GM12878 (cell line): ENCODE results near the gene RSRP1. TPM values are rescaled to one million over a fixed set of nuclear protein-coding genes. Genes with fewer than 3 reads are reported as not detected.

Experiments
- IRF4 ChIP-seq: IDR thresholded peaks from 2 replicates; pipeline ENCODE4 v1.6.1; 2011; ENCODE audit warnings: low read depth, low read length
- MEF2A ChIP-seq: IDR thresholded peaks from 2 replicates; pipeline ENCODE4 v1.6.1; 2011; ENCODE audit warnings: low read depth, mild to moderate bottlenecking, low read length, moderate library complexity; ENCODE audit not compliant: insufficient read depth
- PAX8 ChIP-seq: fragments of 450-650 bp; IDR thresholded peaks from 2 replicates; pipeline ENCODE4 v1.6.1; 2017; ENCODE audit warnings: mild to moderate bottlenecking, moderate library complexity
- RAD51 ChIP-seq: fragments of 450-650 bp; IDR thresholded peaks from 2 replicates; pipeline ENCODE4 v1.6.1; 2016; ENCODE audit warnings: moderate library complexity, mild to moderate bottlenecking, inconsistent platforms
- SPI1 ChIP-seq: IDR thresholded peaks from 2 replicates; pipeline ENCODE4 v1.6.1; 2011; ENCODE audit warnings: low read depth, mild to moderate bottlenecking, low read length, moderate library complexity, borderline replicate concordance; ENCODE audit not compliant: insufficient read depth
- SREBF1 ChIP-seq: IDR thresholded peaks from 2 replicates; pipeline ENCODE4 v1.6.1; 2012; ENCODE audit warnings: mild to moderate bottlenecking, low read length
- ZNF207 ChIP-seq: fragments of 450-650 bp; IDR thresholded peaks from 2 replicates; pipeline ENCODE4 v1.6.1; 2014; ENCODE audit warnings: antibody characterized with exemption, mild to moderate bottlenecking, borderline replicate concordance
- polyA plus RNA-seq, 11 experiments: library from polyadenylated mRNA; depleted of rRNA in 4 of 11; unstranded in 6 of 11; stranded (reverse) in 5 of 11; fragments of >200 nt; fragmentation: Nextera tagmentation in 4 of 11; fragmentation: Illumina TruSeq in 1 of 11; extraction: Ambion mirVana in 4 of 11; extraction: Trizol in 1 of 11; gene quantifications; 1 replicate in 1 of 11; 2 replicates in 10 of 11; pipeline versions ENCODE4 v1.2.1 to v1.2.3, GENCODE V29; 2011 to 2016; ENCODE audit warnings: inconsistent platforms in 2 of 11, missing spikeins in 2 of 11, low read depth in 1 of 11
- total RNA-seq, 4 experiments: library from RNA; depleted of rRNA in 3 of 4; stranded (reverse); fragments of >200 nt in 3 of 4; fragmentation: Illumina TruSeq in 1 of 4; extraction: Trizol in 1 of 4; gene quantifications; 2 replicates each; pipeline versions ENCODE4 v1.2.1 to v1.2.3, GENCODE V29; 2013 to 2021
- TF ChIP-seq, protein P1 (sequence below): fragments of 150-350 bp; IDR thresholded peaks from 2 replicates; pipeline ENCODE4 v1.6.1; 2016; ENCODE audit warnings: low read depth, low read length
- TF ChIP-seq, protein P2 (sequence below): fragments of 450-650 bp; conservative IDR thresholded peaks from 2 replicates; pipeline ENCODE4 v1.6.1; 2017; ENCODE audit warnings: mild to moderate bottlenecking, moderate library complexity
- TF ChIP-seq, protein P3 (sequence below): IDR thresholded peaks from 2 replicates; pipeline ENCODE4 v1.6.1; 2011; ENCODE audit warnings: borderline replicate concordance, low read depth, mild to moderate bottlenecking, moderate library complexity, low read length; ENCODE audit not compliant: insufficient read depth, poor library complexity, severe bottlenecking
- TF ChIP-seq, protein P4 (sequence below): IDR thresholded peaks from 2 replicates; pipeline ENCODE4 v1.6.1; 2011; ENCODE audit warnings: mild to moderate bottlenecking, low read depth, low read length, moderate library complexity; ENCODE audit not compliant: insufficient replicate concordance
- TF ChIP-seq, protein P5 (sequence below): fragments of 450-650 bp; IDR thresholded peaks from 2 replicates; pipeline ENCODE4 v1.6.1; 2016; ENCODE audit warnings: mild to moderate bottlenecking

RSRP1 gene
- total and polyA plus RNA-seq, 10 of the 15 experiments (the other 5 are each of a cell fraction or from before 2014, with no cell fraction given): 23.5 to 128 (median 90.0) TPM

DNA sequence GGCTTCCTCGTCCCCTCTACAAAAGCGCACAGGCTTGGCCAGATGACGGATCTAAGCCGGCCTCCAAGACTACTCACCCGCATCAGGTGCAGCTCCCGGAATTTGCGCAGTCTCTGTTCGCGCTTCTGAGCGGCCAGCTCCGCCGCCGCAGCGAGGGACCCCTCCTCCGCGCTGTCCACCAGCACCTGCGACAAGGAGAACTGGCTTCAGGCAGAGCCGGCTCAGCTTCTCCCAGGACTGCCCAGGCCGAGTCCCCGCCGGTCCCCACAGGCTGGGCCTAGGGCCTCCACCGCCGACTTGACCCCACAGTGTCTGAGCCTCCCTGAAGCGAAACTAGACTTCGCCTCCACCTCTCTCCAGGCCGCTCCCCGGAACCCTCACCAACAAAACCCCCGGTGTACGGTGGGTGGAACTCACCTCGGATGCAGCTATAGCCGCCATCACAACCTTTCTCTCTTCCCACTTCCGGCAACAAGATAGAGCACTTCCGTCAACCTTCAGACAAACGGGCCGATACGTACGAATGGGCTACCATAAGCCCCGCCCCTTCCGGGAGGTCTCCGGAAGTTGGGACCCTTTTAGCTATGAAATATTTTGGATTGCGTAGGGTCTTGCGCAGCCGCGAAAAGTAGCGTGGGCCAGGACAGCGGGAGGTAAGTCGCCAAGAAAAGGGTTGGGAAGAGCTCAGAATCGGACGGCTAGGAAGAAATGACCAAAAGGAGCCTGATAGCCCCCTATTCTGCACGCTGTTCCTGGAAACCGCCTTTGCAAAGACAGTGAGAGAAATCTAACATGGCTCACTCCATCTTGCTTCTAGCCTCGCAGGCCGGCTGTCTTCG lies 15.0 kb downstream of the RSRP1 start, which contains the start of gene SYF2 (continued):
- TF ChIP-seq MEF2A: no peak
- peak; percentile 42; the same call in 1 of the 2 replicates for TF ChIP-seq SPI1
- 0 out of 2 replicates have a peak, but pooled peaks have one; percentile 59 for TF ChIP-seq PAX8
- no peak for TF ChIP-seq ZNF207
- TF ChIP-seq, protein P1, sequence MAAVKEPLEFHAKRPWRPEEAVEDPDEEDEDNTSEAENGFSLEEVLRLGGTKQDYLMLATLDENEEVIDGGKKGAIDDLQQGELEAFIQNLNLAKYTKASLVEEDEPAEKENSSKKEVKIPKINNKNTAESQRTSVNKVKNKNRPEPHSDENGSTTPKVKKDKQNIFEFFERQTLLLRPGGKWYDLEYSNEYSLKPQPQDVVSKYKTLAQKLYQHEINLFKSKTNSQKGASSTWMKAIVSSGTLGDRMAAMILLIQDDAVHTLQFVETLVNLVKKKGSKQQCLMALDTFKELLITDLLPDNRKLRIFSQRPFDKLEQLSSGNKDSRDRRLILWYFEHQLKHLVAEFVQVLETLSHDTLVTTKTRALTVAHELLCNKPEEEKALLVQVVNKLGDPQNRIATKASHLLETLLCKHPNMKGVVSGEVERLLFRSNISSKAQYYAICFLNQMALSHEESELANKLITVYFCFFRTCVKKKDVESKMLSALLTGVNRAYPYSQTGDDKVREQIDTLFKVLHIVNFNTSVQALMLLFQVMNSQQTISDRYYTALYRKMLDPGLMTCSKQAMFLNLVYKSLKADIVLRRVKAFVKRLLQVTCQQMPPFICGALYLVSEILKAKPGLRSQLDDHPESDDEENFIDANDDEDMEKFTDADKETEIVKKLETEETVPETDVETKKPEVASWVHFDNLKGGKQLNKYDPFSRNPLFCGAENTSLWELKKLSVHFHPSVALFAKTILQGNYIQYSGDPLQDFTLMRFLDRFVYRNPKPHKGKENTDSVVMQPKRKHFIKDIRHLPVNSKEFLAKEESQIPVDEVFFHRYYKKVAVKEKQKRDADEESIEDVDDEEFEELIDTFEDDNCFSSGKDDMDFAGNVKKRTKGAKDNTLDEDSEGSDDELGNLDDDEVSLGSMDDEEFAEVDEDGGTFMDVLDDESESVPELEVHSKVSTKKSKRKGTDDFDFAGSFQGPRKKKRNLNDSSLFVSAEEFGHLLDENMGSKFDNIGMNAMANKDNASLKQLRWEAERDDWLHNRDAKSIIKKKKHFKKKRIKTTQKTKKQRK: no peak
- TF ChIP-seq, protein P2, sequence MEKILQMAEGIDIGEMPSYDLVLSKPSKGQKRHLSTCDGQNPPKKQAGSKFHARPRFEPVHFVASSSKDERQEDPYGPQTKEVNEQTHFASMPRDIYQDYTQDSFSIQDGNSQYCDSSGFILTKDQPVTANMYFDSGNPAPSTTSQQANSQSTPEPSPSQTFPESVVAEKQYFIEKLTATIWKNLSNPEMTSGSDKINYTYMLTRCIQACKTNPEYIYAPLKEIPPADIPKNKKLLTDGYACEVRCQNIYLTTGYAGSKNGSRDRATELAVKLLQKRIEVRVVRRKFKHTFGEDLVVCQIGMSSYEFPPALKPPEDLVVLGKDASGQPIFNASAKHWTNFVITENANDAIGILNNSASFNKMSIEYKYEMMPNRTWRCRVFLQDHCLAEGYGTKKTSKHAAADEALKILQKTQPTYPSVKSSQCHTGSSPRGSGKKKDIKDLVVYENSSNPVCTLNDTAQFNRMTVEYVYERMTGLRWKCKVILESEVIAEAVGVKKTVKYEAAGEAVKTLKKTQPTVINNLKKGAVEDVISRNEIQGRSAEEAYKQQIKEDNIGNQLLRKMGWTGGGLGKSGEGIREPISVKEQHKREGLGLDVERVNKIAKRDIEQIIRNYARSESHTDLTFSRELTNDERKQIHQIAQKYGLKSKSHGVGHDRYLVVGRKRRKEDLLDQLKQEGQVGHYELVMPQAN: peak; percentile 93
- TF ChIP-seq, protein P3, sequence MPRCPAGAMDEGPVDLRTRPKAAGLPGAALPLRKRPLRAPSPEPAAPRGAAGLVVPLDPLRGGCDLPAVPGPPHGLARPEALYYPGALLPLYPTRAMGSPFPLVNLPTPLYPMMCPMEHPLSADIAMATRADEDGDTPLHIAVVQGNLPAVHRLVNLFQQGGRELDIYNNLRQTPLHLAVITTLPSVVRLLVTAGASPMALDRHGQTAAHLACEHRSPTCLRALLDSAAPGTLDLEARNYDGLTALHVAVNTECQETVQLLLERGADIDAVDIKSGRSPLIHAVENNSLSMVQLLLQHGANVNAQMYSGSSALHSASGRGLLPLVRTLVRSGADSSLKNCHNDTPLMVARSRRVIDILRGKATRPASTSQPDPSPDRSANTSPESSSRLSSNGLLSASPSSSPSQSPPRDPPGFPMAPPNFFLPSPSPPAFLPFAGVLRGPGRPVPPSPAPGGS: no peak
- TF ChIP-seq IRF4: peak; percentile 39; the same call in 1 of the 2 replicates
- TF ChIP-seq, protein P4, sequence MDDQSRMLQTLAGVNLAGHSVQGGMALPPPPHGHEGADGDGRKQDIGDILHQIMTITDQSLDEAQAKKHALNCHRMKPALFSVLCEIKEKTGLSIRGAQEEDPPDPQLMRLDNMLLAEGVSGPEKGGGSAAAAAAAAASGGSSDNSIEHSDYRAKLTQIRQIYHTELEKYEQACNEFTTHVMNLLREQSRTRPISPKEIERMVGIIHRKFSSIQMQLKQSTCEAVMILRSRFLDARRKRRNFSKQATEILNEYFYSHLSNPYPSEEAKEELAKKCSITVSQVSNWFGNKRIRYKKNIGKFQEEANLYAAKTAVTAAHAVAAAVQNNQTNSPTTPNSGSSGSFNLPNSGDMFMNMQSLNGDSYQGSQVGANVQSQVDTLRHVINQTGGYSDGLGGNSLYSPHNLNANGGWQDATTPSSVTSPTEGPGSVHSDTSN: peak; percentile 62
- no peak for TF ChIP-seq SREBF1
- TF ChIP-seq, protein P5, sequence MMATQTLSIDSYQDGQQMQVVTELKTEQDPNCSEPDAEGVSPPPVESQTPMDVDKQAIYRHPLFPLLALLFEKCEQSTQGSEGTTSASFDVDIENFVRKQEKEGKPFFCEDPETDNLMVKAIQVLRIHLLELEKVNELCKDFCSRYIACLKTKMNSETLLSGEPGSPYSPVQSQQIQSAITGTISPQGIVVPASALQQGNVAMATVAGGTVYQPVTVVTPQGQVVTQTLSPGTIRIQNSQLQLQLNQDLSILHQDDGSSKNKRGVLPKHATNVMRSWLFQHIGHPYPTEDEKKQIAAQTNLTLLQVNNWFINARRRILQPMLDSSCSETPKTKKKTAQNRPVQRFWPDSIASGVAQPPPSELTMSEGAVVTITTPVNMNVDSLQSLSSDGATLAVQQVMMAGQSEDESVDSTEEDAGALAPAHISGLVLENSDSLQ: peak; percentile 60; the same call in 1 of the 2 replicates
- no peak for TF ChIP-seq RAD51
- TF ChIP-seq, all 136 proteins: peak for 52
